GM13976 (cell line): ENCODE results near the gene DNAH2.

ENCODE experiments used
- DNase-seq: peaks from one replicate; pipeline ENCODE4 v3.0.0; 2012; ENCODE audit warnings: low spot score
- CTCF ChIP-seq: IDR thresholded peaks from 2 replicates; pipeline ENCODE4 v1.5.1; 2012; ENCODE audit warnings: borderline replicate concordance, mild to moderate bottlenecking; ENCODE audit not compliant: insufficient read depth; ENCODE audit errors: extremely low read depth, missing control alignments, control extremely low read depth
- in situ Hi-C: fragments of 300-500 bp; cut with MboI; formaldehyde crosslinking; loops from one replicate; pipeline ENCODE4 v1.12.0; 2022; ENCODE audit warnings: low sequenced_read_pairs, mixed read lengths, inconsistent platforms; ENCODE audit not compliant: unreplicated experiment

DNAH2 gene

GRCh38 chr17:7881276-7882054, 163.9 kb downstream of the DNAH2 start:
- no peak for DNase-seq
- in situ Hi-C loops, result no loop called here
- TF ChIP-seq CTCF, result no peak

GRCh38 chr17:7882068-7882467, 164.5 kb downstream of the DNAH2 start:
- in situ Hi-C loops, result no loop called here
- DNase-seq, result no peak
- no peak for TF ChIP-seq CTCF

- TF ChIP-seq CTCF, result no peak
Observed at GRCh38 chr17:7882629-7883028, 165.1 kb downstream of the DNAH2 start.

More at GRCh38 chr17:7882629-7883028, 165.1 kb downstream of the DNAH2 start:
- no peak for DNase-seq
- in situ Hi-C loops, result no loop called here
